PC-3 (cell line): ENCODE measurements around the gene EEF1AKMT4.

Experiments
- EZH2phosphoT487 ChIP-seq: fragments of 300-600 bp; sonication (generic); IDR thresholded peaks from 2 replicates; pipeline ENCODE4 v1.6.1; 2018; ENCODE audit warnings: mild to moderate bottlenecking, antibody characterized with exemption, low read length, borderline replicate concordance
- TF ChIP-seq, protein P1 (sequence below): fragments of 300-600 bp; sonication (generic); conservative IDR thresholded peaks from 2 replicates; pipeline ENCODE4 v1.5.1; 2017; ENCODE audit warnings: antibody characterized with exemption, low read depth, mild to moderate bottlenecking, low read length

DNA sequence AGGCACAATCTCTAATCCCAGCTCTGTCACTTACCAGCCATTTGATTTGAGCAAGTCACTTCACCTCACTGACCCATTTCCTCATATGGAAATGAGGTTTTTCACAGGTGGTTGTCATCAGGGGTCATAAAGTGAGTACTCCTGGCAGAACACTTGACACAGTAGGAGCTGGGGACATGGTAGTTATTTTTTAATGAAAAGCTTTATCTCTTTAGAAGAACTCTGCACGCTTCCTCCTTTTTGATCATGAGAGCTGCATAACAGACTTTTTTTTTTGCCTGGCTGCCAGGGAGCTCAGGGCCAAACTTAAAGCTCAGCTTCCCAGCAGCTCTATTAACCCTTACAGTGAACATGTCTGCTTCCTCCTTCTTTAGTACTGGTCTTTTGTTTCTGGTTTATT lies 11.7 kb upstream of the EEF1AKMT4 start:
- no peak for TF ChIP-seq EZH2phosphoT487
- TF ChIP-seq, protein P1, sequence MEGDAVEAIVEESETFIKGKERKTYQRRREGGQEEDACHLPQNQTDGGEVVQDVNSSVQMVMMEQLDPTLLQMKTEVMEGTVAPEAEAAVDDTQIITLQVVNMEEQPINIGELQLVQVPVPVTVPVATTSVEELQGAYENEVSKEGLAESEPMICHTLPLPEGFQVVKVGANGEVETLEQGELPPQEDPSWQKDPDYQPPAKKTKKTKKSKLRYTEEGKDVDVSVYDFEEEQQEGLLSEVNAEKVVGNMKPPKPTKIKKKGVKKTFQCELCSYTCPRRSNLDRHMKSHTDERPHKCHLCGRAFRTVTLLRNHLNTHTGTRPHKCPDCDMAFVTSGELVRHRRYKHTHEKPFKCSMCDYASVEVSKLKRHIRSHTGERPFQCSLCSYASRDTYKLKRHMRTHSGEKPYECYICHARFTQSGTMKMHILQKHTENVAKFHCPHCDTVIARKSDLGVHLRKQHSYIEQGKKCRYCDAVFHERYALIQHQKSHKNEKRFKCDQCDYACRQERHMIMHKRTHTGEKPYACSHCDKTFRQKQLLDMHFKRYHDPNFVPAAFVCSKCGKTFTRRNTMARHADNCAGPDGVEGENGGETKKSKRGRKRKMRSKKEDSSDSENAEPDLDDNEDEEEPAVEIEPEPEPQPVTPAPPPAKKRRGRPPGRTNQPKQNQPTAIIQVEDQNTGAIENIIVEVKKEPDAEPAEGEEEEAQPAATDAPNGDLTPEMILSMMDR, result no peak
